HG03159 (cell line): Measurements from ENCODE around the gene CD200R1.
A peak's percentile ranks its signal among the peaks of the same experiment; 100 is the strongest.

Experiments used
- ATAC-seq: cut with Tn5 transposase; IDR thresholded peaks from one replicate; pipeline ENCODE4 v1.9.1; 2021; ENCODE audit warnings: mild to moderate bottlenecking, moderate library complexity; ENCODE audit not compliant: unreplicated experiment

The CD200R1 gene

DNA sequence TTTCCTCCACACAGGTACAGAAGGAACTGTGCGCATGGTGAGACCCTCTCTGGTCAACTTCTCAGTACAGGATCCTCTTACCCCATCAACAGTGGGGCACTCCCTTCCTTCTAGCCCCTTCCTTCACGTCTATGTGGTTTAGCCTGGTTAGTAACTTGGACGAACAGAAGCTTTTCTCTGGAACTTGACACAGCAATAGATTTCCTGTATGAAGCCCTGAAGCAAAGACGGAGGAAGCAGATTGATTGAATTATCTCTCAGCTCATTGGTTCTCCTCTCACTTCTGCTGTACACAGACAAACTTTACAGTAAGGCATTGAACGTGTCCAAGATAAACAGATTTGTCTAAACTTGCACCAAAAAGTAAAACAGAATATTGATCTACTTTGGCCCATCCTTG is at the start of gene CD200R1:
Gene CD200R1 (minus strand): TSS at position 210 of the 400 bp plus-strand sequence. CDS start 246 bp downstream, outside the sequence.
- no peak for ATAC-seq

GRCh38 chr3:113021471-113021870 is 46.6 kb upstream of the CD200R1 start:
- ATAC-seq: no peak

DNA sequence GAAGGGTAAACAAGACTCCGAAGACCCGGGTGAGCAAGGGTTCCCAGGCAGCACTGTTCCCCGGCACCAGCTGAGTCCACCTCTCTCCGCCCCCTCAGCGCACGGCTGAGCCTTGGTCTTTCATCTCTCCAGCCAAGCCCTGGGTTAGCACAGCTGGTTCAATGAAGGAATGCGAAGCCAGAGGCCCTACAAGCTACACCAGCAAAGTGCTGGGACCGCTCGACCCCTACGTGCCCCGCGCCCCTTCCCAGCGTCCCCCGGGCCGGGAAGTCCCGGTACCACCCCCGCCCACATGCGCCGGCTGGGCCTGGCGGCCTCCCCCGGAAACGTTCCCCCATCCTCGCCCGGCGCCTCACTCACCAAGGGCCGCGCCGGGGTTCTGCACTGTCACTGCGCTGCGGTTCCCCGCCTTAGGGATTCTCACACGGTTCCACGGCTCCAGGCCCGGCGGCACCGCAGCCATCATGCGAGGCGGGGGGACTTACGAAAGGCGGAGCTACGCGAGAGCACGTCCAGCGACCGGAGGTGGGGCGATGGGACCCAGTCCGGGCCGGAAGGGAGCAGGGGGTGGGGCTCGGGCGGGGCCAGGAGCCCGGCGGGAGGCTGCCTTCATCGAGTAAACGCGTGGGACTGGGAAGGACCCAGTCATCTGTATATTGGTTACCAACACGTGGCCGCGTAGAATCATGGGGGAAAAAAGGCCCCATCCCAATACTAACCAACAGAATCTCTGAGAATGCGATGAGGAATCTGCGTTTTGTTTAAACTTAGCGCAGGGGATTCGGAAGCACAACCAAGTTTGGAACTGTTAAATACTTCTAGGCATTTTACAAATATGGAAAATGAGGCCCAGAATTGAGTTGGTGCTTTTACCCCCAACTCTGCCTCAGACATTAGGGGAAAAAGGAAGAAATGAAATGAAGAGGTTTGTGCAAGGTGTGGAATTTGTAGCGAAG is 44.6 kb upstream of the CD200R1 start:
- ATAC-seq: peak; percentile 89

- ATAC-seq: no peak
These were observed 43.8 kb upstream of the CD200R1 start for GRCh38 chr3:113018536-113019181.

DNA sequence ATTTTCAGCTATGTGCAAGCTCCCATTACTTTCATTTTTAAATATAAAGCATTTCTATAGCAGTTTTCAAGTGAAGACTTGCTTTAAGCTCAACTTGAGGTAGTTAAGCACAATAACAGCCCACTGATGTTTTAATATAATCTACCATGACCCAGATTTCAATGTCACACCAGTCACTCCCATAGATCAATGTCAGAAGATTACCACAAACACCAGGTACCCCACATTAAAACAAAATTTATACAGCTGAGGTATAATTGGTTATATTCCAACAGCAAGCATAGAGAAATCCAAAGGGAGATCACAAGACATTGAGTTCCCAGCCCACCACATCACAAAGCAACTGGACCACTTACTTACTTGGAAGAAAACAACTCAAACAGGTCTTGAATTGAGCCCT is 38.7 kb upstream of the CD200R1 start:
- no peak for ATAC-seq

GRCh38 chr3:113008117-113008516 is 33.2 kb upstream of the CD200R1 start:
- ATAC-seq: no peak

- ATAC-seq: no peak
These were observed 31.6 kb upstream of the CD200R1 start for GRCh38 chr3:113006359-113007056.

- ATAC-seq: no peak
These were observed 30.7 kb upstream of the CD200R1 start for GRCh38 chr3:113005611-113006010.

GRCh38 chr3:113002679-113003078 is 27.8 kb upstream of the CD200R1 start:
- ATAC-seq: no peak

GRCh38 chr3:113002037-113002436 is 27.1 kb upstream of the CD200R1 start:
- ATAC-seq: no peak

DNA sequence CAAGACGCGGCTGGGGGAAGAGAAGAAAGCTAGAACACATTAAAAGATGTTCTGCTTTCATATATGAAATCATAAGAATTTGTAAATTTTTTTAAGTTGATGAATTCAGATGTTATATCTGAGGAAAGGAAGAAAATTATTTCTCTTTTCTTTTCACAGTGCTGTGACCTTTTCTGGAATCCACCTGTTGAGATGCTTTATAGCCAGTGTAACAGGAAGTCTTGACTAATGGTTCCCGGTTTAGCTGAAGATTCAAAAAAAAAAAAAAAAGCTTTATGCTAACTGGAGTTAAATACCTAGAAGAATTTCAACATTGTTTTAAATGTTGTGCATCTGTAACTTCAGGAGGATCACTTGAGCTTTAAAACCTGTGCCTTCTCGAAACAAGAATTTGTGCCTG is 25.8 kb upstream of the CD200R1 start:
- no peak for ATAC-seq

DNA sequence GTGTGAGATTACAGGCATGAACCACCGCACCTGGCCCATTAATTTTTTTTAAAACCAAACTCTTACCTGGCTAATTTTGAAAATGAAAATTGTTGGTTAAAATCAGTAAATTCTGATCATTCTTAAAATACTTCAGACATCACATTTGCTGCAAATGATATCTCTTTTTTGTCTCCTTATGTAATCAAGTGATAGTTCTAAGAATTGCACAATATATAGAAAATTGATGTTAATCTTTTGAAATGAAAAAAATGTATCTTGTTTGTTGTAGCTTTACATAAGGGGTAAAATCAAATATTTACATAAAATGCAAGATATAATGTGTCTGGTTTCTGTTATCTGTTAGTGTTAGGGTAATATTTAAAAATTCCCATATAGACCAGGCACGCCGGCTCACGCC is 20.9 kb upstream of the CD200R1 start:
- no peak for ATAC-seq

GRCh38 chr3:112990672-112991602 is 16.0 kb upstream of the CD200R1 start, which contains the start of gene GTPBP8:
Gene GTPBP8, plus strand, starts transcription at chr3:112990984. Its CDS starts 16 bp downstream, at chr3:112991000.
- ATAC-seq: peak; percentile 94

GRCh38 chr3:112987710-112988334 is 12.9 kb upstream of the CD200R1 start:
- ATAC-seq: no peak

- no peak for ATAC-seq
These were observed 9.6 kb upstream of the CD200R1 start for GRCh38 chr3:112984485-112984884.

DNA sequence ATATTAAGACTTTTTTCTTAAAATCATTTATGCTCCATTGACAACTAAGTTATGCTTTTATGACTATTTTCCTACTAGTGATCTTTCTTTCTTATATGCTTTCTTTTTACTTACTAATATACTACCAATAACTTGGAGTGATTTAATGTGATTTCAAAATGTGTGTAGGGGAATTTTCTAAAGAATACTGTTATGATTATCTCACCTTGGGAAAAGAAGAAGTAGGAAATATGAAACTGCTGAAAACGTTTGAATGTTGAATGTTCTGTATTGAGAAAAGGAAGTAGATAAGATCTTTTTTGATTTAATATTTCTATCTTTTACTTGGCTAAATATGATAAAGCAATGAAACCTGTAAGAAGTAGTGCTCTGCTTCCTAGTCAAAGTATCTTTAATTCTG is 7.8 kb upstream of the CD200R1 start:
- no peak for ATAC-seq

DNA sequence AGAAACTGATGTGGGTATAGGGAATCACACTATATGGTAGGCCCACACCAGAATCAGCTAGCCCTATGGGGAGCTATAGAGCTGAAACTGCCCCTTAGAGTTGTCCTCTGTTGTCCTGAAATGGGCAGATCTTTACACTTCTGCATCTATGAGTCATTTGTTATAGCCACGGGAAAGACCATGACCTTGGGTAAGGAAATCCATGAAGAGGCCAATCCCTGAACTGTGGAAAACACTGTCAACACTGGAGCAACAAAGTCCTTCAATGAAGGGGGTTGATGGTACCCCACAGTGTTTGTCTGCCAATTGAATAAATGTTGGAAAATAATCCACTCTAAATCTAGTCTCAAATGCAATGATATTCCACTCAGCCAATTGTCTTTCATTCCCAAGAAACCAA is 5.2 kb upstream of the CD200R1 start:
- no peak for ATAC-seq

DNA sequence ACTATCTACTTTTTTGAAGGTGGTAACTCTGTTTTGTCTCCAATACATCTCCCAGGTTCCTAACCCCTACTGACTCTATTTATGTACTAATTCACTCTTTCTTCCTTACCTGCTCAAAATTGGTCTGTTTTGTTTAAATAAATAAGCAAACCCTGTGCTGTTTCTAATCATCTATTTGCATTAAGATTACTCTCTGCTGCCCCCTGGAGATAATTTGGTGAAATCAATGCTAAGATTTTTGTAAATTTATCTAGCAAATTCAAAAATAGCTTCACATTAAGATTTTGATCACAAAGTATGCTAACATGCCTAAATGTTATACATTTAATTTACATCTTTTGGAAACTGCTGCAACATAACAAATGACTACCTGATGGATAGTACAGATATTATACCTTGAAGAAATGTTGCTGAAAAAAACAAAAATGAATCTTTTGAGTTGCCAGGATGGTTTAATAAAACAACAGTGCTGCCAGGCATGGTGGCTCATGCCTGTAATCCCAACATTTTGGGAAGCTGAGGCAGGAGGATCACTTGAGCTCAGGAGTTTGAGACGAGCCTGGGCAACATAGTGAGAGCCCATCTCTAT is 4.4 kb upstream of the CD200R1 start:
- no peak for ATAC-seq

DNA sequence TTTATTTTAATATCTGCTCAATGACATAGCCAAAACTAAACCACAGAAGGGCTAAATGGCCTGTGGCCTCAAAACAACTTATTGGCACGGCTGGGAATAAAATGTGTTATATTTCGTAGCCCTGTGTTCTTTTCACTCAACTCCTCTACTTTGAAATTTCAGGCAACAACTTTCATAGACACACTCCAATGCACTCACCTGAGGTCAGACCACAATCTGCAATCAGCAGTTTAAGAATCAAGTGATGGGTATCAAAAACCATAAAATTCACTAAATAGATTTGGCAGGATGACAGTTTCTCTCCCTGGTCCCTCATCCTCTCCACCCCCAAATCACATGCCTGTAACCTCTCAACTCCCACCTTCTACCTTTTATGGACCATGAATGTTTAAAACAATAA is 2.0 kb upstream of the CD200R1 start:
- ATAC-seq: no peak
